ENCODE results near the gene CELA2A. TPM values are rescaled to one million over a fixed set of nuclear protein-coding genes. Genes with fewer than 3 reads are reported as not detected.

CELA2A gene
- total RNA-seq, 3 donors from 2014 or later (not counting 1 experiment from before 2014, with no cell fraction given): not detected

- ATAC-seq: no peak
- Histone ChIP-seq H3K27me3 (ENCODE audit: control insufficient read depth, insufficient read depth, low read length) (no peaks in the 10 kb centered on the region), H3K4me3 (ENCODE audit: low read length) (no peak overlapping the region), H3K9me3 (ENCODE audit: control insufficient read depth, insufficient read depth, low read length) (no peaks in the 10 kb centered on the region), H3K36me3 (ENCODE audit: control insufficient read depth, insufficient read depth, low read length) (no peaks in the 10 kb centered on the region), H3K27ac (ENCODE audit: low read length) (no peak overlapping the region), H3K4me1 (ENCODE audit: control insufficient read depth, insufficient read depth, low read length) (no peaks in the 10 kb centered on the region)
- no peaks in the 10 kb centered on the region for H3K36me3 Mint-ChIP-seq
- no peak for TF ChIP-seq CTCF (IDR thresholded peaks at IDR 0.05)
- intact Hi-C loops (cut with micrococcal nuclease): no loop called here
- no peaks in the 10 kb centered on the region for H3K9me3 Mint-ChIP-seq
- H3K27ac Mint-ChIP-seq: no peak overlapping the region
- H3K4me1 Mint-ChIP-seq: no peaks in the 10 kb centered on the region
- H3K27me3 Mint-ChIP-seq (ENCODE audit: low read depth in 2 of 2): peaks cover 6 to 7% of the 10 kb centered on the region in 2 donors
- WGBS (ENCODE audit: insufficient coverage): 95% methylated on average over 10 of the region's 10 CpGs
- no peak for DNase-seq
- H3K4me3 Mint-ChIP-seq: no peak overlapping the region
These were observed 3.5 kb upstream of the CELA2A start for GRCh38 chr1:15452866-15453571.

- ATAC-seq (no peak), DNase-seq (no peak)
- H3K9me3 Mint-ChIP-seq: no peaks in the 10 kb centered on the region
- H3K36me3 Mint-ChIP-seq: no peaks in the 10 kb centered on the region
- H3K4me1 Mint-ChIP-seq: no peaks in the 10 kb centered on the region
- WGBS (ENCODE audit: insufficient coverage): 81% methylated on average over 11 of the region's 11 CpGs
- H3K27ac Mint-ChIP-seq: no peak overlapping the region
- H3K4me3 Mint-ChIP-seq: no peak overlapping the region
- no peaks in the 10 kb centered on the region for H3K4me1 ChIP-seq (ENCODE audit: control insufficient read depth, insufficient read depth, low read length)
- TF ChIP-seq CTCF (IDR thresholded peaks at IDR 0.05): no peak
- H3K9me3 ChIP-seq (ENCODE audit: control insufficient read depth, insufficient read depth, low read length): no peaks in the 10 kb centered on the region
- H3K4me3 ChIP-seq (ENCODE audit: low read length): no peak overlapping the region
- peaks cover 7 to 9% of the 10 kb centered on the region in 2 donors for H3K27me3 Mint-ChIP-seq (ENCODE audit: low read depth in 2 of 2)
- intact Hi-C loops (cut with micrococcal nuclease): no loop called here
- H3K27me3 ChIP-seq (ENCODE audit: control insufficient read depth, insufficient read depth, low read length): no peaks in the 10 kb centered on the region
- H3K36me3 ChIP-seq (ENCODE audit: control insufficient read depth, insufficient read depth, low read length): no peaks in the 10 kb centered on the region
- no peak overlapping the region for H3K27ac ChIP-seq (ENCODE audit: low read length)
These were observed 2.8 kb upstream of the CELA2A start for GRCh38 chr1:15453734-15454133.

- ATAC-seq (no peak), DNase-seq (no peak)
- Mint-ChIP-seq H3K9me3 (no peaks in the 10 kb centered on the region), H3K4me1 (no peaks in the 10 kb centered on the region), H3K27ac (no peak overlapping the region), H3K27me3 (ENCODE audit: low read depth in 2 of 2) (peaks cover 5 to 9% of the 10 kb centered on the region in 2 donors), H3K36me3 (no peaks in the 10 kb centered on the region), H3K4me3 (no peak overlapping the region)
- no peak for TF ChIP-seq CTCF (IDR thresholded peaks at IDR 0.05)
- no peaks in the 10 kb centered on the region for H3K36me3 ChIP-seq (ENCODE audit: control insufficient read depth, insufficient read depth, low read length)
- H3K27me3 ChIP-seq (ENCODE audit: control insufficient read depth, insufficient read depth, low read length): no peaks in the 10 kb centered on the region
- 91% methylated on average over 2 of the region's 3 CpGs for WGBS (ENCODE audit: insufficient coverage)
- H3K4me1 ChIP-seq (ENCODE audit: control insufficient read depth, insufficient read depth, low read length): no peaks in the 10 kb centered on the region
- H3K27ac ChIP-seq (ENCODE audit: low read length): no peak overlapping the region
- H3K4me3 ChIP-seq (ENCODE audit: low read length): no peak overlapping the region
- intact Hi-C loops (cut with micrococcal nuclease): no loop called here
- no peaks in the 10 kb centered on the region for H3K9me3 ChIP-seq (ENCODE audit: control insufficient read depth, insufficient read depth, low read length)
These were observed 2.3 kb upstream of the CELA2A start for GRCh38 chr1:15454256-15454655.

- intact Hi-C loops (cut with micrococcal nuclease): no loop called here
- DNase-seq (no peak), ATAC-seq (no peak)
- TF ChIP-seq CTCF (IDR thresholded peaks at IDR 0.05): no peak
- H3K36me3 ChIP-seq (ENCODE audit: control insufficient read depth, insufficient read depth, low read length): no peaks in the 10 kb centered on the region
- H3K27ac ChIP-seq (ENCODE audit: low read length): no peak overlapping the region
- H3K27ac Mint-ChIP-seq: no peak overlapping the region
- H3K9me3 ChIP-seq (ENCODE audit: control insufficient read depth, insufficient read depth, low read length): no peaks in the 10 kb centered on the region
- H3K4me3 Mint-ChIP-seq: no peak overlapping the region
- H3K4me1 ChIP-seq (ENCODE audit: control insufficient read depth, insufficient read depth, low read length): no peaks in the 10 kb centered on the region
- H3K27me3 Mint-ChIP-seq (ENCODE audit: low read depth in 2 of 2): peaks cover 0 to 4% of the 10 kb centered on the region in 2 donors
- no peaks in the 10 kb centered on the region for H3K27me3 ChIP-seq (ENCODE audit: control insufficient read depth, insufficient read depth, low read length)
- H3K4me3 ChIP-seq (ENCODE audit: low read length): no peak overlapping the region
- WGBS (ENCODE audit: insufficient coverage): 87% methylated on average over 6 of the region's 6 CpGs
- H3K4me1 Mint-ChIP-seq: no peaks in the 10 kb centered on the region
- H3K36me3 Mint-ChIP-seq: no peaks in the 10 kb centered on the region
- H3K9me3 Mint-ChIP-seq: no peaks in the 10 kb centered on the region
These were observed 1.0 kb upstream of the CELA2A start for GRCh38 chr1:15455522-15455921.
